Activated CD4-positive, CD25-positive, alpha-beta regulatory T cell treated with anti-CD3 and anti-CD28 coated beads, Interleukin-2, amount 50 U/mL, for 16 hours (primary cell): ENCODE results near the gene ATP8A2.
"Not testable (repeated sequence)": the region's sequence is repeated elsewhere in the genome, so short reads cannot be mapped to it uniquely, and the experiment has no call there.

Experiments used
- DNase-seq: peaks from one replicate; pipeline ENCODE4 v3.0.0-alpha.2; 2020; ENCODE audit warnings: low read depth, low spot score

Gene ATP8A2

DNA sequence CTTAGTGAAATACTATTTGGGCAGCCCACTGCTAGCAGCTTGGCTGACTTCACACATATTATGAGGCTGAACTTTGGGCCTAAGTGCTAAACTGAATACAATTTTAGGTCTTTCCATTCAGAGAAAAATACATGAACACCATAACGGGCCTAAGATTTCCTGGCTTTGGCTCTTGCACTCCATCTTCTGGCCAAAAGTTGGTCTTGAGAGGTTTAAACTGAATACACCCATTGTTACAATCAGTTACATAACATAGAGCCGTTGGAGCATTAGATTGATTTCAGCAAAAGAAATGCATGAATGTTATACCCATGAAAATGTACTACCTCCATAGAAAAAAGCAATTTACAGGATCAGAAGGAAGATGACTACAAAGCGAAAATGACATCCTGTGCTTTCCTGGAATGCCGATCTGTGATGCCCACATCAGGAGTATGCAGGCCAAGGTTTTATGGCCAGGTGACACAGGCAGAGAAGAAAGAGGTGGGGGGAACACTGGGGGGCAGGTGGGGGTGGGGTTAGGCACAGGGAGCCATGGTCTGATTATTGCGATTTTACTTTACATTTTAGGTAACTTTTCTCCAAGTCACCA is 691.2 kb downstream of the ATP8A2 start:
- DNase-seq = no peak

GRCh38 chr13:26066492-26066891 is 694.7 kb downstream of the ATP8A2 start:
- not testable (repeated sequence) for DNase-seq

GRCh38 chr13:26067601-26068000 is 695.8 kb downstream of the ATP8A2 start:
- DNase-seq = no peak

GRCh38 chr13:26068372-26068771 is 696.6 kb downstream of the ATP8A2 start:
- DNase-seq = not testable (repeated sequence)

GRCh38 chr13:26069642-26070041 is 697.9 kb downstream of the ATP8A2 start:
- not testable (repeated sequence) for DNase-seq

DNA sequence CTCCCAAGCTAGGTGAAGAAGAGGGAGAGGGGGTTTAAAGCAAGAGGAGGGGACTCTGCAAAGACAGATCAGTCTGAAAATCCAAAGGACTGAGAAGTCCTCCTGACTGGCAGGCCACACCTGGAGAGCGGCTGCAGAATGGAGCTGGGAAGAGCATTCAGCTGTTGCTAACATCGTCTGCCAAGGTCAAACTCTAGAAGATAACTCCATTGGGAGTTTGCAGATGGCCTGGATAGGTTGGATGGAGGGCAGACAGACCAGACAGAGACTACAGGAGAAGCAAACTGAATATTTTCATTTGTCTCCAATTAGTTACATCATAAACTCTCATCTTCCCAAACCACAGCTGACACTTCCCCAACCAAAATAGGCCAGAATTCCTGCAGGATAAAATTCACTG is 699.9 kb downstream of the ATP8A2 start:
- DNase-seq = no peak

DNA sequence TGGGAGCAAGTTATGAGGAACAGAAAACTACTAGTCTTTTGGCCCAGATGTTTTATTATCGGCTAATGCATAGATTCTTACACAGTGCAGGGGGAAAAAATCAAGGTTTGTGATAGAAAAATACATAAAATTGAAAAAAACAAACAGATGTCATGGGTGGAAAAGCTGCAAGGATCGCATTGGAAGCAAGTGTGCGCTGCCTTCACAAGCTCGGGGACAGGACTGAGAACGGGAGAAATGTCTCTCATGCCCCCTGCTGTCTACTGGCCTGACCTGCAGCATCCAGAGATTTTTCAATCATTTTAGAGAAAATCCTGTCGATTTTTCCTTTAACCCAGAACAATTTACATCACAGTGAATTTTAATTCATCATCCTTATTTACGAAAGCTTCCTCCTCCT is 700.6 kb downstream of the ATP8A2 start:
- not testable (repeated sequence) for DNase-seq

DNA sequence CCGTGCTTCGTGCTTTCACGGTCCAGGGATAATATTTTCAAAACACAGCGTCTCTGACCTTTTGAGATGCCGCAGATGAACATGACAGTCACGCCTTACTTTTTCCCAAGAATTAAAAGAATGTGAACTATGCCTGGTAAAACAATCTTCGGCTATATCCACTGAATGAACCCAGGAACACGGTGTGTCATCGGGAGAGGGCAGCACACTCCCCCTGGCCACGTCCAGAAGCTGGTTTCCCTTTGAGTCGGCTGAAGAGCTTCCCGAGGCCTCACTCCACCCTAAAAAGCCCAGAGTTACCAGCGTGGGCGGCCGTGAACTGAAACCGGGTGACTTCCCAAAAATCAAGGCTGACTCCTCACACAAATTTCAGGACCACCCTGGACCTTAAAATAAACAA is 702.9 kb downstream of the ATP8A2 start:
- DNase-seq = no peak
